A549 (cell line): ENCODE results near the gene LRRC4C. TPM values are rescaled to one million over a fixed set of nuclear protein-coding genes. Genes with fewer than 3 reads are reported as not detected.

Experiments used
- ATAC-seq, 2 experiments: fragments of 200-7000 bp in 1 of 2; fragments of >200 bp in 1 of 2; cut with Nextera tagmentation in 1 of 2; cut with Tn5 transposase in 1 of 2; 3 replicates each; pipeline versions ENCODE4 v1.8.0 to v1.9.1; 2018 to 2020; ENCODE audit warnings: mild to moderate bottlenecking in 1 of 2, moderate library complexity in 1 of 2
- CTCF ChIA-PET: fragments of 300-600 bp; sonication (Branson Sonifier 250); formaldehyde crosslinking; extraction: SDS; loops from one replicate; lab custom pipeline; 2021; ENCODE audit warnings: antibody characterized with exemption, inconsistent platforms; lab: Yijun Ruan, JAX
- POLR2A ChIA-PET: fragments of 350-600 bp; formaldehyde crosslinking; extraction: SDS; loops from one replicate; lab custom pipeline; 2021; ENCODE audit warnings: antibody characterized with exemption, inconsistent platforms; lab: Yijun Ruan, JAX
- DNase-seq, 2 experiments: peaks; one replicate each; pipeline versions ENCODE4 v3.0.0 to v3.0.0-alpha.2; 2011 to 2016; ENCODE audit warnings: low read depth in 1 of 2, low spot score in 1 of 2
- FAIRE-seq: peaks from 2 replicates; lab custom pipeline; 2011; peaks lifted over from hg19 to GRCh38; lab: Jason Lieb, UNC
- H3K27ac ChIP-seq, 2 experiments: fragments of >200 bp; sonication (Bioruptor Twin); formaldehyde crosslinking; 3 replicates each; pipeline ENCODE4 v1.5.1; 2016 to 2017
- H3K4me1 ChIP-seq: fragments of >200 bp; sonication (Bioruptor Twin); formaldehyde crosslinking; 3 replicates; pipeline ENCODE4 v1.6.1; 2016
- H3K4me2 ChIP-seq: fragments of >200 bp; sonication (Bioruptor Twin); formaldehyde crosslinking; 3 replicates; pipeline ENCODE4 v1.6.1; 2016
- H3K4me3 ChIP-seq: fragments of >200 bp; sonication (Bioruptor Twin); formaldehyde crosslinking; 3 replicates; pipeline ENCODE4 v1.5.1; 2016
- H3K9me3 ChIP-seq: fragments of >200 bp; sonication (Bioruptor Twin); formaldehyde crosslinking; 3 replicates; pipeline ENCODE4 v1.6.1; 2016
- BCL3 ChIP-seq: fragments of >200 bp; sonication (Bioruptor Twin); formaldehyde crosslinking; IDR thresholded peaks from 3 replicates; pipeline ENCODE4 v1.6.1; 2016
- BHLHE40 ChIP-seq: IDR thresholded peaks from 2 replicates; pipeline ENCODE4 v1.6.1; 2012; ENCODE audit warnings: low read depth, low read length, inconsistent platforms
- CHD4 ChIP-seq: fragments of 200-600 bp; sonication (generic); IDR thresholded peaks from 2 replicates; pipeline ENCODE4 v1.6.1; 2016; ENCODE audit warnings: antibody characterized with exemption, mild to moderate bottlenecking, borderline replicate concordance
- E2F6 ChIP-seq: IDR thresholded peaks from 2 replicates; pipeline ENCODE4 v1.6.1; 2012; ENCODE audit warnings: low read depth, borderline replicate concordance
- EHF ChIP-seq: fragments of 250-450 bp; sonication (Bioruptor Pico); IDR thresholded peaks from 2 replicates; pipeline ENCODE4 v1.5.0; 2020; ENCODE audit warnings: mild to moderate bottlenecking
- ELK1 ChIP-seq: fragments of 150-350 bp; IDR thresholded peaks from 2 replicates; pipeline ENCODE4 v1.6.1; 2014; ENCODE audit warnings: low read depth, mild to moderate bottlenecking, low read length
- FOSL2 ChIP-seq, 2 experiments: fragments of 450-650 bp in 1 of 2; fragments of >200 bp in 1 of 2; sonication (Bioruptor Twin) in 1 of 2; formaldehyde crosslinking; IDR thresholded peaks; 2 replicates each; pipeline versions ENCODE4 v1.5.0 to v1.6.1; 2016 to 2020; ENCODE audit warnings: mild to moderate bottlenecking in 1 of 2, moderate library complexity in 1 of 2
- HES2 ChIP-seq: fragments of >200 bp; sonication (Bioruptor Twin); formaldehyde crosslinking; IDR thresholded peaks from 2 replicates; pipeline ENCODE4 v1.6.1; 2016
- HEYL ChIP-seq: fragments of 250-450 bp; sonication (Bioruptor Pico); IDR thresholded peaks from 2 replicates; pipeline ENCODE4 v1.8.0; 2021; ENCODE audit warnings: mild to moderate bottlenecking, moderate library complexity
- HMGXB4 ChIP-seq: fragments of 250-450 bp; sonication (Bioruptor Pico); IDR thresholded peaks from 2 replicates; pipeline ENCODE4 v1.5.0; 2021; ENCODE audit warnings: mild to moderate bottlenecking, moderate library complexity, borderline replicate concordance
- HOXB5 ChIP-seq: fragments of 250-450 bp; sonication (Bioruptor Pico); IDR thresholded peaks from 2 replicates; pipeline ENCODE4 v1.5.0; 2020; ENCODE audit warnings: mild to moderate bottlenecking, moderate library complexity
- JUNB ChIP-seq: fragments of >200 bp; sonication (Bioruptor Twin); formaldehyde crosslinking; IDR thresholded peaks from 2 replicates; pipeline ENCODE4 v1.6.1; 2016
- MAZ ChIP-seq: fragments of 150-350 bp; IDR thresholded peaks from 2 replicates; pipeline ENCODE4 v1.6.1; 2014; ENCODE audit warnings: antibody characterized with exemption, low read depth, low read length, borderline replicate concordance
- MYC ChIP-seq: IDR thresholded peaks from 2 replicates; pipeline ENCODE4 v1.6.1; 2012; ENCODE audit warnings: mild to moderate bottlenecking, inconsistent platforms, low read length, improper control_type of control experiment, borderline replicate concordance
- NFE2L2 ChIP-seq: fragments of 150-350 bp; conservative IDR thresholded peaks from 2 replicates; pipeline ENCODE4 v1.6.1; 2014; ENCODE audit warnings: low read length
- PBX3 ChIP-seq: IDR thresholded peaks from 2 replicates; pipeline ENCODE4 v1.6.1; 2012
- POLR2AphosphoS2 ChIP-seq: conservative IDR thresholded peaks from 2 replicates; pipeline ENCODE4 v1.6.1; 2012; ENCODE audit warnings: low read length, improper control_type of control experiment, inconsistent platforms
- RARB ChIP-seq: fragments of 250-450 bp; sonication (Bioruptor Pico); IDR thresholded peaks from 2 replicates; pipeline ENCODE4 v1.8.0; 2021; ENCODE audit warnings: mild to moderate bottlenecking, moderate library complexity
- RCOR1 ChIP-seq: fragments of 150-350 bp; IDR thresholded peaks from 2 replicates; pipeline ENCODE4 v1.6.1; 2014; ENCODE audit warnings: antibody characterized with exemption, low read length, low read depth
- RNF2 ChIP-seq: fragments of 200-600 bp; sonication (generic); IDR thresholded peaks from 2 replicates; pipeline ENCODE4 v1.6.1; 2016; ENCODE audit warnings: low read depth, mild to moderate bottlenecking, antibody characterized with exemption, moderate library complexity, borderline replicate concordance
- TP53 ChIP-seq: fragments of 250-450 bp; sonication (Bioruptor Pico); IDR thresholded peaks from 2 replicates; pipeline ENCODE4 v1.5.0; 2021; ENCODE audit warnings: mild to moderate bottlenecking, moderate library complexity
- ZC3H11A ChIP-seq: fragments of 450-650 bp; IDR thresholded peaks from 2 replicates; pipeline ENCODE4 v1.6.1; 2014; ENCODE audit warnings: antibody characterized with exemption, mild to moderate bottlenecking
- ZFP36 ChIP-seq: fragments of 450-650 bp; IDR thresholded peaks from 2 replicates; pipeline ENCODE4 v1.6.1; 2014; ENCODE audit warnings: borderline replicate concordance; ENCODE audit not compliant: partially characterized antibody
- WGBS: methylation state at CpG from one replicate; pipeline ENCODE4 v1.1.6; 2017; ENCODE audit errors: missing lambda C conversion rate; 5-methylcytosine and 5-hydroxymethylcytosine counted together
- polyA plus RNA-seq, 4 experiments: library from polyadenylated mRNA; depleted of rRNA in 3 of 4; stranded (reverse); fragments of >200 nt; fragmentation: RNase III in 1 of 4; extraction: RNeasy Plus Mini Kit Qiagen cat#74134 plus additional on column Dnase treatment in 1 of 4; gene quantifications; 2 replicates in 3 of 4; 3 replicates in 1 of 4; pipeline ENCODE4 v1.2.3, GENCODE V29; 2011 to 2017

LRRC4C gene
- polyA plus RNA-seq, 2 of the 4 experiments (the other 2 are of a cell fraction), result not detected

GRCh38 chr11:40819230-40819629 lies 640.2 kb downstream of the LRRC4C start (continued):
- TF ChIP-seq HES2 (no peak), JUNB (no peak), HEYL (CRISPR knock-in tag) (no peak), BHLHE40 (no peak), BCL3 (no peak), CHD4 (no peak), RNF2 (no peak), NFE2L2 (no peak), MAZ (no peak)
- TF ChIP-seq, all 56 proteins: peak for 0

- no peak for FAIRE-seq
- Histone ChIP-seq H3K9me3 (no peaks in the 10 kb centered on the region), H3K4me2 (no peak overlapping the region), H3K4me1 (no peaks in the 10 kb centered on the region), H3K27ac (no peak overlapping the region), H3K4me3 (no peak overlapping the region)
- ChIA-PET POLR2A (no interaction called here), CTCF (no interaction called here)
- ATAC-seq, result no peak
- DNase-seq, result no peak
- 0% methylated on average over 2 of the region's 2 CpGs for WGBS
- TF ChIP-seq HOXB5 (CRISPR knock-in tag) (no peak), ZC3H11A (no peak), MYC (no peak), TP53 (CRISPR knock-in tag) (no peak), RCOR1 (no peak), POLR2AphosphoS2 (no peak), ZFP36 (no peak), ELK1 (no peak), EHF (CRISPR knock-in tag) (no peak), HMGXB4 (no peak), PBX3 (no peak), BCL3 (no peak), HEYL (CRISPR knock-in tag) (no peak), FOSL2 (IDR thresholded peaks at IDR 0.05) (no peak), FOSL2 (CRISPR knock-in tag; IDR thresholded peaks at IDR 0.05) (no peak), RNF2 (no peak), E2F6 (no peak), RARB (no peak)
Measured at GRCh38 chr11:40816976-40817375, 642.5 kb downstream of the LRRC4C start.
